ENCODE measurements around the gene CBR4. TPM values are rescaled to one million over a fixed set of nuclear protein-coding genes. Genes with fewer than 3 reads are reported as not detected.

Gene CBR4
- total RNA-seq, 2 donors from 2014 or later: 11.6 to 13.1 TPM

DNA sequence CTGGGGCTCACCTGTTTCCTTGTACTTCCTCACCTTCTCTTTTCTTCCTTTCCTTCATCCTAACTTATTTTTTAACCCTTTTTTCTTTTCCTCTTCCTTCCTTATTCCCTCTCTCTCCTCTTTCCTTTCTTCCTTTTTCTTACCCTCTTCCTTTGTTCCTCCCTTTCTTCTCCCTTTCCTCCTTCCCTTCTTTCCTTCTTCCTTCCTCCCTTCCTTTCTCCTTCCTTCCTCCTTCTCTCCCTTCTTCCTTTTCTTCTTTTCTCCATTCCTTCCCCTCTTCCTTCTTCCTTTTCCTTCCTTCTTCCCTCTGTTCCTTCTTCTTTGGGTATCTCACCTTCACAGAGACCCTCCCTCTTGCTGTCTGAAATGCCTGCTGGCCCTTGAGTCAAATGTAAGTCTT is 22.1 kb upstream of the CBR4 start:
- DNase-seq (ENCODE audit: low spot score) (no peak), ATAC-seq (ENCODE audit: insufficient number of reproducible peaks, low FRiP score, low read depth) (no peak)
- no peaks in the 10 kb centered on the region for H3K27me3 ChIP-seq (replicated peaks; ENCODE audit: insufficient read depth)
- H3K36me3 ChIP-seq: no peaks in the 10 kb centered on the region
- no peaks in the 10 kb centered on the region for H3K9me3 ChIP-seq
- H3K27ac ChIP-seq: no peak overlapping the region
- no peaks in the 10 kb centered on the region for H3K4me1 ChIP-seq (ENCODE audit: control insufficient read depth in 1 of 2, low read depth in 2 of 2)
- H3K4me3 ChIP-seq: no peak overlapping the region
- TF ChIP-seq, protein P1, sequence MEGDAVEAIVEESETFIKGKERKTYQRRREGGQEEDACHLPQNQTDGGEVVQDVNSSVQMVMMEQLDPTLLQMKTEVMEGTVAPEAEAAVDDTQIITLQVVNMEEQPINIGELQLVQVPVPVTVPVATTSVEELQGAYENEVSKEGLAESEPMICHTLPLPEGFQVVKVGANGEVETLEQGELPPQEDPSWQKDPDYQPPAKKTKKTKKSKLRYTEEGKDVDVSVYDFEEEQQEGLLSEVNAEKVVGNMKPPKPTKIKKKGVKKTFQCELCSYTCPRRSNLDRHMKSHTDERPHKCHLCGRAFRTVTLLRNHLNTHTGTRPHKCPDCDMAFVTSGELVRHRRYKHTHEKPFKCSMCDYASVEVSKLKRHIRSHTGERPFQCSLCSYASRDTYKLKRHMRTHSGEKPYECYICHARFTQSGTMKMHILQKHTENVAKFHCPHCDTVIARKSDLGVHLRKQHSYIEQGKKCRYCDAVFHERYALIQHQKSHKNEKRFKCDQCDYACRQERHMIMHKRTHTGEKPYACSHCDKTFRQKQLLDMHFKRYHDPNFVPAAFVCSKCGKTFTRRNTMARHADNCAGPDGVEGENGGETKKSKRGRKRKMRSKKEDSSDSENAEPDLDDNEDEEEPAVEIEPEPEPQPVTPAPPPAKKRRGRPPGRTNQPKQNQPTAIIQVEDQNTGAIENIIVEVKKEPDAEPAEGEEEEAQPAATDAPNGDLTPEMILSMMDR (IDR thresholded peaks at IDR 0.05): no peak

DNA sequence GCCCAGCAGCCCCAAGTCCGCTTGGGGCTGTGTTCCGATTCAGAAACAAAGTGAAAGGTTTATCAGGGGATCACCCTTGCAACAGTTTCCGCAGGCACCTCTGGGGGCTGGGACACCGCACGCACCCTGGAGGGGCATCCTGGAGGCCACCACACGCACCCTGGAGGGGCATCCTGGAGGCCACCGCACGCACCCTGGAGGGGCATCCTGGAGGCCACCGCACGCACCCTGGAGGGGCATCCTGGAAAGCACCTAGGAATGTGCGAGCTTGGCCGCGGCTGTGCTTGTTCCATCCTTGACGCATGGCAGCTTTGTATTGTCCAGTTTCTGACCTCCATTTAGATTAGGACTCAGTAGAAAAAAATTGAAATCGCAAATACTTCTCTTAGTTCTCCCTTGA is 21.3 kb upstream of the CBR4 start:
- DNase-seq (ENCODE audit: low spot score) (no peak), ATAC-seq (ENCODE audit: insufficient number of reproducible peaks, low FRiP score, low read depth) (no peak)
- H3K27ac ChIP-seq: no peak overlapping the region
- no peak overlapping the region for H3K4me3 ChIP-seq
- no peaks in the 10 kb centered on the region for H3K36me3 ChIP-seq
- no peaks in the 10 kb centered on the region for H3K9me3 ChIP-seq
- H3K4me1 ChIP-seq (ENCODE audit: control insufficient read depth in 1 of 2, low read depth in 2 of 2): no peaks in the 10 kb centered on the region
- no peaks in the 10 kb centered on the region for H3K27me3 ChIP-seq (replicated peaks; ENCODE audit: insufficient read depth)
- TF ChIP-seq, protein P1 (IDR thresholded peaks at IDR 0.05): no peak

DNA sequence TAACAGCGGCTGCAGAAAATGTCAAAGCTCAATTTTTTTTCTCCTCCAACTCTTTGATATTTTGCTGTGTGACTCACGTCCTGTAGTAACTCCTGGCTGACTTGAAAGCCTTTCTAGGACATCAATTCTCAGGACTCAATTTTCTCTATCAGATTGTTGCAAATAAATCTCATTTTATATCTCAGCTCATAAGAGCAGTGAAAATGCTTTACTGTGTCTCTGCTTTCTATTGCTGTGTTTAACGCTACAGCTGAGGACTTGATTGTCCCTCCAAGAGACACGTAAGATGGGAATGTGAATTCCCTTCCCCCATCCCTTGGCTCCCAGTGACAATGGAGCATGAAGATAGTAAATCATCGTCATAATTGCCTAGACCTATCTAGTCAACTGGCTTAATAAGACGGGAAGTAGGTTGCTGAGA is 20.5 kb upstream of the CBR4 start:
- TF ChIP-seq, protein P1 (IDR thresholded peaks at IDR 0.05): no peak
- Histone ChIP-seq H3K27me3 (replicated peaks; ENCODE audit: insufficient read depth) (no peaks in the 10 kb centered on the region), H3K4me3 (no peak overlapping the region), H3K9me3 (no peaks in the 10 kb centered on the region), H3K4me1 (ENCODE audit: control insufficient read depth in 1 of 2, low read depth in 2 of 2) (no peaks in the 10 kb centered on the region), H3K27ac (no peak overlapping the region), H3K36me3 (no peaks in the 10 kb centered on the region)
- no peak for DNase-seq (ENCODE audit: low spot score)
- no peak for ATAC-seq (ENCODE audit: insufficient number of reproducible peaks, low FRiP score, low read depth)

DNA sequence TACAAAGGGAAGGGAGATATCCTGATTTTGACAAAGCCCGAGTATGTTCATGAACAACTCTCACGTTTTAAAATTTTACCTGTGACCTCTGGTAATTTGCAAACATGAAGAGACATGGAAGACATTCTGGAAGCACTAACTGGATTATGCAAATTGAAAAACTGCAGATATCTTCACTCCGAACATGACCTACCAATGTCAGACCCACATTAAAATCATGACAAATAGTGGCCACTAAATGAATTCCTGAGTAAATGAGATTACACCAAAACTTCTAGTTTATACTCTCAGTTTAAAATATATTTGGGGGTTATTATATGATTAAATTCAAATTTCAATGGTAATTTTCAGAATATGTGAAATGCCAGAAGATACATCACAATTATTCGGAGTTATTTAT is 19.9 kb upstream of the CBR4 start:
- no peak for DNase-seq (ENCODE audit: low spot score)
- no peak for ATAC-seq (ENCODE audit: insufficient number of reproducible peaks, low FRiP score, low read depth)
- Histone ChIP-seq H3K9me3 (no peaks in the 10 kb centered on the region), H3K4me1 (ENCODE audit: control insufficient read depth in 1 of 2, low read depth in 2 of 2) (no peaks in the 10 kb centered on the region), H3K4me3 (no peak overlapping the region), H3K27me3 (replicated peaks; ENCODE audit: insufficient read depth) (no peaks in the 10 kb centered on the region), H3K27ac (no peak overlapping the region), H3K36me3 (no peaks in the 10 kb centered on the region)
- TF ChIP-seq, protein P1 (IDR thresholded peaks at IDR 0.05): no peak

DNA sequence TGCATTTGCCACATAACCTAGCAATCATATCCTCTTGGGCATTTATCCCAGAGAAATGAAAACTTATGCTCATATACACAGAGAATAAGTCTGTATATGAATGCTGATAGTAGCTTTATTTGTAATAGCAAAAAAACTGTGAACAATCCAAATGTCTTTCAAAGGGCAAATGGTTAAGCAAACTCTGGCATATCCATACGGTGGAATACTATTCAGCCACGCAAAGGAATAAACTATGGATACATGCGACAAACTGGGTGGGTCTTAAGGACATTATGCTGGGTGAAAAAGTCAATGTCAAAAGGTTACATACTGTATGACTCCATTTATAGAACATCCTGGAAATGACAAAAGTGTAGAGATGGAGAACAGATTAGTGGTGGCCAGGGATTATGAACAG is 17.6 kb upstream of the CBR4 start:
- H3K9me3 ChIP-seq: no peaks in the 10 kb centered on the region
- no peak overlapping the region for H3K27ac ChIP-seq
- H3K4me3 ChIP-seq: no peak overlapping the region
- no peaks in the 10 kb centered on the region for H3K27me3 ChIP-seq (replicated peaks; ENCODE audit: insufficient read depth)
- ATAC-seq (ENCODE audit: insufficient number of reproducible peaks, low FRiP score, low read depth) (no peak), DNase-seq (ENCODE audit: low spot score) (no peak)
- no peaks in the 10 kb centered on the region for H3K36me3 ChIP-seq
- TF ChIP-seq, protein P1 (IDR thresholded peaks at IDR 0.05): no peak
- no peaks in the 10 kb centered on the region for H3K4me1 ChIP-seq (ENCODE audit: control insufficient read depth in 1 of 2, low read depth in 2 of 2)
